ENCODE measurements around the gene ZNF397.
A peak's percentile ranks its signal among the peaks of the same experiment; 100 is the strongest.

DNA sequence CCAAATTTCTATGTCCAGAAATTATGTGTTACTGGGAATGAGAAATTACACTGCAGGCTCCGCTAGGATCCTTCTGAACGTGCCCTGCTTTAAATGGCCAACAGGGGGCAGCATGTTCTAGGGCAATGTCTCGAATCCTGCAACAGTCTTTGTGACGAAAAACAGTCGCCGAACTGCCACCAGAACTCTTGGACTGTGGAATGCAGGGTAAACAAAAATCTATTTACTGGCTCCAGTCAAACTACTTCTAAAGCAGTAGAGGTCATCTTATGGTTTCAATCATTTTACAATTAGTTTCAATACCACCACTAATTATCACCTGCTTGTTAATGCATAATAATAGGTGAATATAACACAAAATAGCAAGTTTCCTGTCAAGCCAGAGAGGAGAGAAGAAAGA lies 9.8 kb upstream of the ZNF397 start:
- TF ChIP-seq POLR2A (IDR thresholded peaks at IDR 0.05) (no peak), CTCF (IDR thresholded peaks at IDR 0.05) (peak; percentile 79 to 96 (median 88))

All from Peyer's patch (tissue), 4 donors.